Neural progenitor cell (in vitro differentiated cells): Measurements from ENCODE around the gene NEK4. TPM values are rescaled to one million over a fixed set of nuclear protein-coding genes. Genes with fewer than 3 reads are reported as not detected.

Experiments
- DNase-seq: peaks from one replicate; pipeline ENCODE4 v3.0.0-alpha.2; 2016; ENCODE audit warnings: low spot score
- H2AFZ ChIP-seq: fragments of 200-600 bp; sonication (generic); replicated peaks from 2 replicates; pipeline ENCODE4 v1.6.1; 2016; ENCODE audit warnings: antibody characterized with exemption
- H3F3A ChIP-seq: fragments of 200-600 bp; sonication (generic); 2 replicates; pipeline ENCODE4 v1.6.1; 2016; ENCODE audit warnings: antibody characterized with exemption, low read depth
- H3K27ac ChIP-seq: fragments of 200-600 bp; sonication (generic); 2 replicates; pipeline ENCODE4 v1.5.1; 2016; ENCODE audit warnings: mild to moderate bottlenecking
- H3K27me3 ChIP-seq: fragments of 200-600 bp; sonication (generic); 2 replicates; pipeline ENCODE4 v1.6.1; 2016; ENCODE audit warnings: mild to moderate bottlenecking, moderate library complexity
- H3K36me3 ChIP-seq: fragments of 200-600 bp; sonication (generic); 2 replicates; pipeline ENCODE4 v1.5.1; 2016
- H3K4me1 ChIP-seq: fragments of 200-600 bp; sonication (generic); 2 replicates; pipeline ENCODE4 v1.6.1; 2016; ENCODE audit warnings: mixed run types
- H3K4me2 ChIP-seq: fragments of 200-600 bp; sonication (generic); 2 replicates; pipeline ENCODE4 v1.6.1; 2016
- H3K4me3 ChIP-seq: fragments of 200-600 bp; sonication (generic); 2 replicates; pipeline ENCODE4 v1.5.1; 2016
- H3K79me2 ChIP-seq: fragments of 200-600 bp; sonication (generic); 2 replicates; pipeline ENCODE4 v1.6.1; 2016; ENCODE audit warnings: low read depth
- H3K9ac ChIP-seq: fragments of 200-600 bp; sonication (generic); 2 replicates; pipeline ENCODE4 v1.6.1; 2016
- H3K9me3 ChIP-seq: fragments of 200-600 bp; sonication (generic); 2 replicates; pipeline ENCODE4 v1.5.1; 2016; ENCODE audit warnings: low read depth
- H4K20me1 ChIP-seq: fragments of 200-600 bp; sonication (generic); 2 replicates; pipeline ENCODE4 v1.6.1; 2016; ENCODE audit warnings: low read depth
- H3K27ac Mint-ChIP-seq: 3 replicates; pipeline ENCODE4 v1.8.0; 2021; ENCODE audit warnings: mixed read lengths
- H3K27me3 Mint-ChIP-seq: 2 replicates; pipeline ENCODE4 v1.8.0; 2022; ENCODE audit warnings: low read depth, mild to moderate bottlenecking, inconsistent platforms, moderate library complexity, mixed read lengths; ENCODE audit not compliant: insufficient read depth
- H3K36me3 Mint-ChIP-seq: 3 replicates; pipeline ENCODE4 v1.8.0; 2021; ENCODE audit warnings: mixed read lengths
- H3K4me1 Mint-ChIP-seq: 3 replicates; pipeline ENCODE4 v1.8.0; 2021; ENCODE audit warnings: mixed read lengths
- H3K4me3 Mint-ChIP-seq: 3 replicates; pipeline ENCODE4 v1.8.0; 2021; ENCODE audit warnings: mild to moderate bottlenecking, moderate library complexity, mixed read lengths
- H3K9me3 Mint-ChIP-seq: 3 replicates; pipeline ENCODE4 v1.8.0; 2020; ENCODE audit warnings: mixed read lengths
- EZH2 ChIP-seq: fragments of 200-600 bp; sonication (generic); IDR thresholded peaks from 2 replicates; pipeline ENCODE4 v1.6.1; 2017; ENCODE audit warnings: antibody characterized with exemption, mild to moderate bottlenecking, moderate library complexity
- EZH2phosphoT487 ChIP-seq: fragments of 200-600 bp; sonication (generic); IDR thresholded peaks from 2 replicates; pipeline ENCODE4 v1.6.1; 2017; ENCODE audit warnings: antibody characterized with exemption
- total RNA-seq: library from RNA; depleted of rRNA; stranded (reverse); fragments of >200 nt; gene quantifications from 2 replicates; pipeline ENCODE4 v1.2.3, GENCODE V29; 2015; ENCODE audit warnings: low replicate concordance
- TF ChIP-seq, protein P1 (sequence below): fragments of 200-600 bp; sonication (generic); IDR thresholded peaks from 2 replicates; pipeline ENCODE4 v1.5.1; 2017; ENCODE audit warnings: antibody characterized with exemption, mild to moderate bottlenecking

NEK4 gene
- total RNA-seq, 1 donor from 2014 or later = 41.8 TPM

DNA sequence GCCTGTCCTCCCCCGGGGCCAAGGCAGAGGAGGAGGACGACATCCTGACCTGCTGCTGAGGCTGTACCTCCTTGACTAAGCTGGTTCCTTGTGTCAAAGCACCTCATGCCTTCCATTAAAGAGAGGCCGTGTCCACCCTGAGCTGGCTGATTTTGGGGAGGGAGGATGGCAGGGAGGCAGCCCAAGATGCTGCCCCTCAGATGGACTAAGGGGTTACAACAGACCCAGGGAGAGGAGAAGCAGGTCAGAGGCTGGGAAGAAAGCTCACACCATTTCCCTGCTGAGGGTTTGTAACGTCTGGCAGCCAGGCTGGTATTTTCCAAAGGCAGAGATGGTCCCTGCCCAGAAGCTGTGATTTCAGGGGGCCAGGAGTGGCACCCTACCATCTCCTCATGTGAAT is 21.2 kb upstream of the NEK4 start:
- no peaks in the 10 kb centered on the region for H3F3A ChIP-seq
- H3K79me2 ChIP-seq = no peaks in the 10 kb centered on the region
- H3K9ac ChIP-seq = no peak overlapping the region
- no peak overlapping the region for H3K4me2 ChIP-seq
- no peaks in the 10 kb centered on the region for H3K27me3 ChIP-seq
- TF ChIP-seq, protein P1, sequence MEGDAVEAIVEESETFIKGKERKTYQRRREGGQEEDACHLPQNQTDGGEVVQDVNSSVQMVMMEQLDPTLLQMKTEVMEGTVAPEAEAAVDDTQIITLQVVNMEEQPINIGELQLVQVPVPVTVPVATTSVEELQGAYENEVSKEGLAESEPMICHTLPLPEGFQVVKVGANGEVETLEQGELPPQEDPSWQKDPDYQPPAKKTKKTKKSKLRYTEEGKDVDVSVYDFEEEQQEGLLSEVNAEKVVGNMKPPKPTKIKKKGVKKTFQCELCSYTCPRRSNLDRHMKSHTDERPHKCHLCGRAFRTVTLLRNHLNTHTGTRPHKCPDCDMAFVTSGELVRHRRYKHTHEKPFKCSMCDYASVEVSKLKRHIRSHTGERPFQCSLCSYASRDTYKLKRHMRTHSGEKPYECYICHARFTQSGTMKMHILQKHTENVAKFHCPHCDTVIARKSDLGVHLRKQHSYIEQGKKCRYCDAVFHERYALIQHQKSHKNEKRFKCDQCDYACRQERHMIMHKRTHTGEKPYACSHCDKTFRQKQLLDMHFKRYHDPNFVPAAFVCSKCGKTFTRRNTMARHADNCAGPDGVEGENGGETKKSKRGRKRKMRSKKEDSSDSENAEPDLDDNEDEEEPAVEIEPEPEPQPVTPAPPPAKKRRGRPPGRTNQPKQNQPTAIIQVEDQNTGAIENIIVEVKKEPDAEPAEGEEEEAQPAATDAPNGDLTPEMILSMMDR = no peak
- no peak overlapping the region for H3K27ac ChIP-seq
- DNase-seq = no peak
- H3K27ac Mint-ChIP-seq = peak overlapping the region; percentile 66
- H3K4me3 Mint-ChIP-seq = no peak overlapping the region
- no peaks in the 10 kb centered on the region for H3K36me3 Mint-ChIP-seq
- no peaks in the 10 kb centered on the region for H4K20me1 ChIP-seq
- no peaks in the 10 kb centered on the region for H3K9me3 Mint-ChIP-seq
- H2AFZ ChIP-seq = no peak overlapping the region
- H3K4me3 ChIP-seq = no peak overlapping the region
- H3K4me1 ChIP-seq = no peaks in the 10 kb centered on the region
- no peaks in the 10 kb centered on the region for H3K36me3 ChIP-seq
- H3K9me3 ChIP-seq = no peaks in the 10 kb centered on the region
- peaks cover 24% of the 10 kb centered on the region for H3K4me1 Mint-ChIP-seq
- peaks cover 2% of the 10 kb centered on the region for H3K27me3 Mint-ChIP-seq

DNA sequence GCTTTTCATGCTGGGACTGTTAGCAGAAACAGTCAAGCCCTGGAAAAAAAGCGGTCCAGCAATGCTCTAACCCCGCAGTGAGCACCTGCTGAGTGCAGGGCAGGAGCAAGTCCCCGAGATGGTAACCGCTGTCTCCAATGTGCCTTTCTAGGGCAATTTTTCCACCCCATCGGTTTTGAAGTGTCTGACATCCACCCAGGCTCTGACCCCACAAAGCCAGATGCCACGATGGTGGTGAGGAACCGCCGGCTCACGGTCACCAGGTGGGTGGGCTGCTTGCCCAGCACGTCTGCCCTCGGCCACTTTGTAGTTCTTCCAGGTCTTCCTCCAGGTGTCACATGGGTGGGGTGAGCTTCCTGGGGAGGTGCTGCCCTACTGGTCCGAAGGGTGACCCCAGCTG is 20.6 kb upstream of the NEK4 start:
- TF ChIP-seq EZH2phosphoT487 = no peak
- no peak for TF ChIP-seq EZH2
- TF ChIP-seq, protein P1 = no peak
- H3K4me3 Mint-ChIP-seq = no peak overlapping the region
- no peaks in the 10 kb centered on the region for H3K36me3 Mint-ChIP-seq

DNA sequence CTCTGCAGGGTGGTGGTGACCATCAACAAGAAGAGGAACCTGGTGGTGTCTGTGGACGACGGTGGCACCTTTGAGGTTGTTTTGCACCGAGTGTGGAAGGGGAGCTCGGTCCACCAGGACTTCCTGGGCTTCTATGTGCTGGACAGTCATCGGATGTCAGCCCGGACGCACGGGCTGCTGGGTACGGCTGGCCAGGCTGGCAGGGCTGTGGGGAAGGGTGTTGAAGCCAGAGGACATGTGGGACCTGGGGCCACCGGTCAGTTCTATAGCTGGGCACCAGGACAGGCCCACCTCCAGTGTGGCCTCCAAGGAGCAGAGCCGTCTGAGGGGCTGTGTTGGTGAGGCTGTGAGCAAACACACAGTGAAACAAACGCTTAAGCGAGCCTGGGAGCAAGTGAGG is 20.0 kb upstream of the NEK4 start:
- no peak for TF ChIP-seq EZH2phosphoT487
- TF ChIP-seq, protein P1 = no peak
- no peak for TF ChIP-seq EZH2
- no peaks in the 10 kb centered on the region for H4K20me1 ChIP-seq
- no peaks in the 10 kb centered on the region for H3K4me1 ChIP-seq
- no peak overlapping the region for H3K4me3 Mint-ChIP-seq
- H3K27ac ChIP-seq = no peak overlapping the region
- H3F3A ChIP-seq = no peaks in the 10 kb centered on the region
- DNase-seq = no peak
- peaks cover 24% of the 10 kb centered on the region for H3K4me1 Mint-ChIP-seq
- H3K4me2 ChIP-seq = no peak overlapping the region
- H3K79me2 ChIP-seq = no peaks in the 10 kb centered on the region
- H2AFZ ChIP-seq = no peak overlapping the region
- H3K36me3 Mint-ChIP-seq = no peaks in the 10 kb centered on the region
- no peak overlapping the region for H3K9ac ChIP-seq
- no peaks in the 10 kb centered on the region for H3K9me3 ChIP-seq
- H3K9me3 Mint-ChIP-seq = no peaks in the 10 kb centered on the region
- no peaks in the 10 kb centered on the region for H3K27me3 ChIP-seq
- H3K27ac Mint-ChIP-seq = no peak overlapping the region
- H3K4me3 ChIP-seq = no peak overlapping the region
- peaks cover 2% of the 10 kb centered on the region for H3K27me3 Mint-ChIP-seq
- no peaks in the 10 kb centered on the region for H3K36me3 ChIP-seq

More for the DNA sequence above, 20.6 kb upstream of the NEK4 start:
- H3K27me3 Mint-ChIP-seq = peaks cover 2% of the 10 kb centered on the region
- H3K9me3 Mint-ChIP-seq = no peaks in the 10 kb centered on the region
- Histone ChIP-seq H3K27me3 (no peaks in the 10 kb centered on the region), H2AFZ (no peak overlapping the region), H3K4me3 (no peak overlapping the region), H3K36me3 (no peaks in the 10 kb centered on the region), H4K20me1 (no peaks in the 10 kb centered on the region), H3K27ac (no peak overlapping the region), H3K9ac (no peak overlapping the region), H3F3A (no peaks in the 10 kb centered on the region), H3K79me2 (no peaks in the 10 kb centered on the region), H3K9me3 (no peaks in the 10 kb centered on the region), H3K4me1 (no peaks in the 10 kb centered on the region), H3K4me2 (no peak overlapping the region)
- H3K4me1 Mint-ChIP-seq = peaks cover 24% of the 10 kb centered on the region
- no peak for DNase-seq
- no peak overlapping the region for H3K27ac Mint-ChIP-seq

DNA sequence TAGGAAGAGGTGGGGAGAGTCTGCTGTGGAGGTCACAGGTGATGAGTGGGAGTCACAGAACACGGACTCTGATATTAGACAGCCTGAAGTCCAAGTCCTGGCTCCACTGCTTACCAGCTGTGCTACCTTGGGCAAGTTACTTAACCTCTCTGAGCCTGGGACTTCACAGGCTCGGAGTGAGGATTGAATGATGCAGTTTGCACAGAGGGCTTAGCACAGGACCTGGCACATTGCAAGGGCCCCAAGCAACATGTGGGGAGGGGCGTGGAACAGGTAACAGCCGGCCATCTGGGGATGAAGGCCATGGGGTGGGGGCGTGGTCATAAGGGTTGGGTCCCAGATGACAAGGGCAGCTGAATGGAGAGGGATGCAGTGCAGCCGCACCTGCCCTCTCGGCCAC is 19.6 kb upstream of the NEK4 start:
- H3K4me3 ChIP-seq = no peak overlapping the region
- H3K27ac ChIP-seq = no peak overlapping the region

More for the DNA sequence above, 19.6 kb upstream of the NEK4 start:
- no peaks in the 10 kb centered on the region for H3K27me3 ChIP-seq
- H3K36me3 Mint-ChIP-seq = no peaks in the 10 kb centered on the region
- no peak overlapping the region for H3K4me2 ChIP-seq
- TF ChIP-seq EZH2 (no peak), EZH2phosphoT487 (no peak)
- TF ChIP-seq, protein P1 = no peak
- no peak overlapping the region for H3K4me3 Mint-ChIP-seq
- no peaks in the 10 kb centered on the region for H3K36me3 ChIP-seq
- no peaks in the 10 kb centered on the region for H3K4me1 ChIP-seq
- H3K27ac Mint-ChIP-seq = no peak overlapping the region
- H3K4me1 Mint-ChIP-seq = peaks cover 24% of the 10 kb centered on the region
- no peaks in the 10 kb centered on the region for H3K79me2 ChIP-seq
- no peak overlapping the region for H2AFZ ChIP-seq
- H3K9me3 ChIP-seq = no peaks in the 10 kb centered on the region
- DNase-seq = no peak
- H3F3A ChIP-seq = no peaks in the 10 kb centered on the region
- no peaks in the 10 kb centered on the region for H4K20me1 ChIP-seq
- no peaks in the 10 kb centered on the region for H3K9me3 Mint-ChIP-seq
- H3K9ac ChIP-seq = no peak overlapping the region
- peaks cover 2% of the 10 kb centered on the region for H3K27me3 Mint-ChIP-seq
